ENCODE measurements around the gene POLRMT.

Gene POLRMT

GRCh38 chr19:592101-592500 is 41.2 kb downstream of the POLRMT start:
- DNase-seq (ENCODE audit: low read depth): no peak
- H3K4me3 ChIP-seq (ENCODE audit: low read depth, low read length): no peak overlapping the region
- TF ChIP-seq, protein P1, sequence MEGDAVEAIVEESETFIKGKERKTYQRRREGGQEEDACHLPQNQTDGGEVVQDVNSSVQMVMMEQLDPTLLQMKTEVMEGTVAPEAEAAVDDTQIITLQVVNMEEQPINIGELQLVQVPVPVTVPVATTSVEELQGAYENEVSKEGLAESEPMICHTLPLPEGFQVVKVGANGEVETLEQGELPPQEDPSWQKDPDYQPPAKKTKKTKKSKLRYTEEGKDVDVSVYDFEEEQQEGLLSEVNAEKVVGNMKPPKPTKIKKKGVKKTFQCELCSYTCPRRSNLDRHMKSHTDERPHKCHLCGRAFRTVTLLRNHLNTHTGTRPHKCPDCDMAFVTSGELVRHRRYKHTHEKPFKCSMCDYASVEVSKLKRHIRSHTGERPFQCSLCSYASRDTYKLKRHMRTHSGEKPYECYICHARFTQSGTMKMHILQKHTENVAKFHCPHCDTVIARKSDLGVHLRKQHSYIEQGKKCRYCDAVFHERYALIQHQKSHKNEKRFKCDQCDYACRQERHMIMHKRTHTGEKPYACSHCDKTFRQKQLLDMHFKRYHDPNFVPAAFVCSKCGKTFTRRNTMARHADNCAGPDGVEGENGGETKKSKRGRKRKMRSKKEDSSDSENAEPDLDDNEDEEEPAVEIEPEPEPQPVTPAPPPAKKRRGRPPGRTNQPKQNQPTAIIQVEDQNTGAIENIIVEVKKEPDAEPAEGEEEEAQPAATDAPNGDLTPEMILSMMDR (IDR thresholded peaks at IDR 0.05; ENCODE audit: low read depth, low read length, missing control alignments): no peak

DNA sequence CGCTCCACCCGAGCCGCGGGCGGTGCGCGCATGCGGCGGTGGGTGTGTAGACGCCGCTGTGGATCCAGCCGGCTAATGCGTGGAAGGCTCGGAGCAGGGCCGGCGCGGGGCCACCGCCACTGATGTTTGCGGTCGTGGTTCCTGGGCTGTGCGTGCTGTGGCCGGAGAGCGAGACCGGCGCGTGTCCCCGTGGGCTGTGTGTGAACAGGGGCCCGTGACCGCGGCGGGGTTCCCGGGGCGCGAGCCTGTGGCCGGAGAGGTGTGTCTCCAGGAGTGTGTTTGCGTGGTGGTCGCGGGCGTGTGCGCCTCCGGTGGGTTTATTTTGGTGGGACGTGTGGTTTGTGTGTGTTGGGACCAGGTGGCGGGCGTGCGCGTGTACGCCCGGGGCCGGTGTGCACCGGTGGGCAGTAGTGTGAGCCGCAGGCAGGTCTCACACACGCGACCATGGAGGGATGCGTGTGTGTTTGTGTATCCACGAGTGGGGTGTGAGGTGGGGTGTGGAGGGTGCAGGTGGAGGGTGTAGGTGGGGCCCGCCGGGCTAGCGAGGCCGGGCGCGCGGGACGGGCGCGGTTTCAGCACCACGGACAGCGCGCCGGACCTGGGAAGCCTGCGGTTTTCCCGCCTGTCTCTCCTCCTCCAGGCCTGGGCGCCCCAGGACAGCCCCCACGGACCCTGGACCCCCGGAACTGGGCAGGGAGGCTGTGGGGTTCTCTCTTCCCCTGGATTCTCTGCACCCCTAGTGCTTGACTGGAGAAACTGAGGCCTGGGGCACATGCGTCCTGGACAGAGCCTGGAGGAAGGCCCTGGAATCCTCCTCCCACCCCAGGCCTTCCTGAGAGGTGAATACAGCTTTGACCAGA is 42.0 kb downstream of the POLRMT start:
- DNase-seq (ENCODE audit: low read depth): no peak
- no peak overlapping the region for H3K4me3 ChIP-seq (ENCODE audit: low read depth, low read length)
- TF ChIP-seq, protein P1 (IDR thresholded peaks at IDR 0.05; ENCODE audit: low read depth, low read length, missing control alignments): no peak

DNA sequence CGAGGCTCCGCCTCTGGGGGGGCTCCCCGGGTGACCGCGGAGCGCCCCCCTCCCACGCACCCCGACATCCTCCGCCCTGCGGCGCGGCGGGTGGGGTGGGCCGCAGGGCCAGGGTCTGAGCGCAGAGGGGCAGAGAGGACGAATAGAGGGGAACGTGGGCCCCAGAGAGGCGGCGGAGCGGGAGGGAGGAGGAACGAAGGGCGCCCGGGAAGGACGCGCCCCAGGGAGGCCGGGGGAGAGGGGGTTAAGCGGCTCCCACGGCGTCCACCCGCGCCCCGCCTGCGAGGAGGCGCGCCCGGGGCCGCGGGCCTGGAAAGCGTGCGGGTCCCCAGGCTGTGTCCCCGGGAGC is 42.6 kb downstream of the POLRMT start:
- TF ChIP-seq, protein P1 (IDR thresholded peaks at IDR 0.05; ENCODE audit: low read depth, low read length, missing control alignments): no peak
- DNase-seq (ENCODE audit: low read depth): no peak
- no peak overlapping the region for H3K4me3 ChIP-seq (ENCODE audit: low read depth, low read length)

DNA sequence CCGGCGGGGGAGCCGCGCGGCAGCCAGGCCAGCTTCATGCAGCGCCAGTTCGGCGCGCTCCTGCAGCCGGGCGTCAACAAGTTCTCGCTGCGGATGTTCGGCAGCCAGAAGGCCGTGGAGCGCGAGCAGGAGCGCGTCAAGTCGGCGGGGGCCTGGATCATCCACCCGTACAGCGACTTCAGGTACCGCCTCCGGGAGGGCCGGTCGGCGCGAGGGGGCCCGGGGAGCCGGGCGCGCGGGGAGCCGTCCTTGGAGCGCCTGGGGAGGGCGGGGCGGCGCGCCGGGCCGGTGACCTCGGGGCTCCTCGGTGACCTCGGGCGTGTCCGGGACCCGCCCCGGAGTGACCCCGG is 43.0 kb downstream of the POLRMT start:
- TF ChIP-seq, protein P1 (IDR thresholded peaks at IDR 0.05; ENCODE audit: low read depth, low read length, missing control alignments): no peak
- no peak overlapping the region for H3K4me3 ChIP-seq (ENCODE audit: low read depth, low read length)
- DNase-seq (ENCODE audit: low read depth): no peak

- TF ChIP-seq, protein P1 (IDR thresholded peaks at IDR 0.05; ENCODE audit: low read depth, low read length, missing control alignments): no peak
- no peak for DNase-seq (ENCODE audit: low read depth)
- H3K4me3 ChIP-seq (ENCODE audit: low read depth, low read length): no peak within 1 kb of the TSS
These were observed 43.5 kb downstream of the POLRMT start, which contains the start of gene HCN2 for GRCh38 chr19:589693-590395. TSS of gene HCN2 (plus strand) at chr19:589881. CDS start at chr19:589946, 65 bp downstream.

GRCh38 chr19:588741-589692 is 44.3 kb downstream of the POLRMT start:
- no peak for DNase-seq (ENCODE audit: low read depth)
- no peak overlapping the region for H3K4me3 ChIP-seq (ENCODE audit: low read depth, low read length)
- TF ChIP-seq, protein P1 (IDR thresholded peaks at IDR 0.05; ENCODE audit: low read depth, low read length, missing control alignments): no peak

All from GM12864 (cell line).